ENCODE results near the gene VPS72.

- no peak for TF ChIP-seq PAX5 (IDR thresholded peaks at IDR 0.05; ENCODE audit: insufficient read depth, low read length, severe bottlenecking)
- TF ChIP-seq POLR2AphosphoS5 (IDR thresholded peaks at IDR 0.05; ENCODE audit: low read depth, low read length): no peak
- no peak for TF ChIP-seq POLR2A (IDR thresholded peaks at IDR 0.05; ENCODE audit: low read depth, low read length)
- no peak for TF ChIP-seq TAF1 (IDR thresholded peaks at IDR 0.05; ENCODE audit: low read depth, low read length)
- no peak for TF ChIP-seq SPI1 (IDR thresholded peaks at IDR 0.05; ENCODE audit: low read depth, low read length)
Observed at GRCh38 chr1:151147132-151147503, 42.9 kb downstream of the VPS72 start.

Data from GM12891 (cell line).